T-helper 2 cell (primary cell): ENCODE measurements around the gene RAD18.

Experiments used
- DNase-seq, 5 experiments: peaks; one replicate each; pipeline versions ENCODE4 v3.0.0 to v3.0.0-alpha.2; 2012 to 2022

The RAD18 gene

GRCh38 chr3:8985411-8985831, 22.1 kb upstream of the RAD18 start:
- DNase-seq, result no peak

GRCh38 chr3:8984526-8984925, 21.3 kb upstream of the RAD18 start:
- no peak for DNase-seq

- DNase-seq, result no peak
These were observed 20.8 kb upstream of the RAD18 start for GRCh38 chr3:8984081-8984480.

GRCh38 chr3:8983591-8983990, 20.3 kb upstream of the RAD18 start:
- no peak for DNase-seq

GRCh38 chr3:8983026-8983425, 19.8 kb upstream of the RAD18 start:
- DNase-seq, result no peak

GRCh38 chr3:8982509-8982908, 19.2 kb upstream of the RAD18 start:
- DNase-seq, result no peak

- no peak for DNase-seq
These were observed 18.4 kb upstream of the RAD18 start for GRCh38 chr3:8981700-8982099.

GRCh38 chr3:8981296-8981695, 18.0 kb upstream of the RAD18 start:
- no peak for DNase-seq

GRCh38 chr3:8980756-8981257, 17.5 kb upstream of the RAD18 start:
- DNase-seq, result no peak

GRCh38 chr3:8979262-8979661, 16.0 kb upstream of the RAD18 start:
- no peak for DNase-seq

GRCh38 chr3:8978551-8978950, 15.3 kb upstream of the RAD18 start:
- no peak for DNase-seq

GRCh38 chr3:8976540-8977182, 13.4 kb upstream of the RAD18 start:
- DNase-seq, result no peak

GRCh38 chr3:8975081-8976020, 12.1 kb upstream of the RAD18 start:
- no peak for DNase-seq

GRCh38 chr3:8974458-8974857, 11.2 kb upstream of the RAD18 start:
- DNase-seq, result no peak

- DNase-seq, result no peak
These were observed 9.4 kb upstream of the RAD18 start for GRCh38 chr3:8972639-8973038.

GRCh38 chr3:8970971-8971589, 7.8 kb upstream of the RAD18 start:
- DNase-seq, result peak in 4 of 5 experiments; percentile 42 to 71 (median 59)

GRCh38 chr3:8969241-8969640, 6.0 kb upstream of the RAD18 start:
- no peak for DNase-seq

GRCh38 chr3:8968375-8968882, 5.2 kb upstream of the RAD18 start:
- no peak for DNase-seq

- no peak for DNase-seq
These were observed 4.3 kb upstream of the RAD18 start for GRCh38 chr3:8967553-8967952.

GRCh38 chr3:8966820-8967348, 3.6 kb upstream of the RAD18 start:
- DNase-seq, result no peak

- DNase-seq, result no peak
These were observed 3.0 kb upstream of the RAD18 start for GRCh38 chr3:8966150-8966819.
